Ovary (tissue), 3 donors: ENCODE measurements around the gene GPHN.

Experiments used
- POLR2A ChIP-seq: fragments of 450-650 bp; IDR thresholded peaks from one replicate; pipeline ENCODE4 v1.6.1; 2017; ENCODE audit warnings: antibody characterized with exemption, mild to moderate bottlenecking, moderate library complexity
- TF ChIP-seq, protein P1 (sequence below), 3 donors: fragments of 450-650 bp in 2 of 3; fragments of 200-600 bp in 1 of 3; IDR thresholded peaks; one replicate each; pipeline versions ENCODE4 v1.5.1 to v1.8.0; 2016 to 2022; ENCODE audit warnings: antibody characterized with exemption in 3 of 3, mild to moderate bottlenecking in 1 of 3
- donor health status: DM: no; HTN: no; CAD: no.

- TF ChIP-seq, protein P1, sequence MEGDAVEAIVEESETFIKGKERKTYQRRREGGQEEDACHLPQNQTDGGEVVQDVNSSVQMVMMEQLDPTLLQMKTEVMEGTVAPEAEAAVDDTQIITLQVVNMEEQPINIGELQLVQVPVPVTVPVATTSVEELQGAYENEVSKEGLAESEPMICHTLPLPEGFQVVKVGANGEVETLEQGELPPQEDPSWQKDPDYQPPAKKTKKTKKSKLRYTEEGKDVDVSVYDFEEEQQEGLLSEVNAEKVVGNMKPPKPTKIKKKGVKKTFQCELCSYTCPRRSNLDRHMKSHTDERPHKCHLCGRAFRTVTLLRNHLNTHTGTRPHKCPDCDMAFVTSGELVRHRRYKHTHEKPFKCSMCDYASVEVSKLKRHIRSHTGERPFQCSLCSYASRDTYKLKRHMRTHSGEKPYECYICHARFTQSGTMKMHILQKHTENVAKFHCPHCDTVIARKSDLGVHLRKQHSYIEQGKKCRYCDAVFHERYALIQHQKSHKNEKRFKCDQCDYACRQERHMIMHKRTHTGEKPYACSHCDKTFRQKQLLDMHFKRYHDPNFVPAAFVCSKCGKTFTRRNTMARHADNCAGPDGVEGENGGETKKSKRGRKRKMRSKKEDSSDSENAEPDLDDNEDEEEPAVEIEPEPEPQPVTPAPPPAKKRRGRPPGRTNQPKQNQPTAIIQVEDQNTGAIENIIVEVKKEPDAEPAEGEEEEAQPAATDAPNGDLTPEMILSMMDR (IDR thresholded peaks at IDR 0.05), result no peak
- no peak for TF ChIP-seq POLR2A
Observed at GRCh38 chr14:66563731-66564130, 55.8 kb downstream of the GPHN start.
